GM12875 (cell line): Measurements from ENCODE around the gene GON4L.
"Not testable (repeated sequence)": the region's sequence is repeated elsewhere in the genome, so short reads cannot be mapped to it uniquely, and the experiment has no call there.

Source experiments
- H3K4me3 ChIP-seq: one replicate; pipeline ENCODE4 v1.5.1; 2011; ENCODE audit warnings: low read depth, low read length, control low read depth
- TF ChIP-seq, protein P1 (sequence below): IDR thresholded peaks from 2 replicates; pipeline ENCODE4 v1.5.1; 2011; ENCODE audit warnings: low read depth, mild to moderate bottlenecking, control low read depth, inconsistent platforms, low read length, moderate library complexity, borderline replicate concordance; ENCODE audit not compliant: insufficient read depth

Gene GON4L

DNA sequence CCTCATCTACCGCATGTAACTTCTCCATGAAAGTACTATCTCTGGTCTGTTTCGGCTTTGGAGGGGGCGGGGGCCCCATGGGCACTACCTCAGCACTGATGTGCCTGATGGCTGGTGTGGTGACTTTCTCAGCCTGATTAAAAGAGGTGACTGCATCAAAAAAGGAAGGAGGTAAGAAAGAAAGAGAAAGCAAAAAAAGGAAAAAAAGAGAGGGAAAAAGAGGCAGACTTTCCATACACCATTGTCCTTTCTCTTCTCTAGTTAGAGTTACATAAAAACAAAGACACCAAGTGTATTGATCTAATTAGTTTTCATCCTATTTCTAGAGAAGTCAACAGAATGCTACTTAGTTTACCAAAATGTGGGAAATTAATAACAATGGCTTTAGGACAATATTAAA lies 43.3 kb downstream of the GON4L start:
- TF ChIP-seq, protein P1, sequence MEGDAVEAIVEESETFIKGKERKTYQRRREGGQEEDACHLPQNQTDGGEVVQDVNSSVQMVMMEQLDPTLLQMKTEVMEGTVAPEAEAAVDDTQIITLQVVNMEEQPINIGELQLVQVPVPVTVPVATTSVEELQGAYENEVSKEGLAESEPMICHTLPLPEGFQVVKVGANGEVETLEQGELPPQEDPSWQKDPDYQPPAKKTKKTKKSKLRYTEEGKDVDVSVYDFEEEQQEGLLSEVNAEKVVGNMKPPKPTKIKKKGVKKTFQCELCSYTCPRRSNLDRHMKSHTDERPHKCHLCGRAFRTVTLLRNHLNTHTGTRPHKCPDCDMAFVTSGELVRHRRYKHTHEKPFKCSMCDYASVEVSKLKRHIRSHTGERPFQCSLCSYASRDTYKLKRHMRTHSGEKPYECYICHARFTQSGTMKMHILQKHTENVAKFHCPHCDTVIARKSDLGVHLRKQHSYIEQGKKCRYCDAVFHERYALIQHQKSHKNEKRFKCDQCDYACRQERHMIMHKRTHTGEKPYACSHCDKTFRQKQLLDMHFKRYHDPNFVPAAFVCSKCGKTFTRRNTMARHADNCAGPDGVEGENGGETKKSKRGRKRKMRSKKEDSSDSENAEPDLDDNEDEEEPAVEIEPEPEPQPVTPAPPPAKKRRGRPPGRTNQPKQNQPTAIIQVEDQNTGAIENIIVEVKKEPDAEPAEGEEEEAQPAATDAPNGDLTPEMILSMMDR = no peak
- no peak overlapping the region for H3K4me3 ChIP-seq

GRCh38 chr1:155812878-155813277 lies 44.1 kb downstream of the GON4L start:
- H3K4me3 ChIP-seq = no peak overlapping the region
- TF ChIP-seq, protein P1 = no peak

- TF ChIP-seq, protein P1 = no peak
- H3K4me3 ChIP-seq = no peak overlapping the region
Observed at GRCh38 chr1:155809088-155809487, 47.9 kb downstream of the GON4L start.

DNA sequence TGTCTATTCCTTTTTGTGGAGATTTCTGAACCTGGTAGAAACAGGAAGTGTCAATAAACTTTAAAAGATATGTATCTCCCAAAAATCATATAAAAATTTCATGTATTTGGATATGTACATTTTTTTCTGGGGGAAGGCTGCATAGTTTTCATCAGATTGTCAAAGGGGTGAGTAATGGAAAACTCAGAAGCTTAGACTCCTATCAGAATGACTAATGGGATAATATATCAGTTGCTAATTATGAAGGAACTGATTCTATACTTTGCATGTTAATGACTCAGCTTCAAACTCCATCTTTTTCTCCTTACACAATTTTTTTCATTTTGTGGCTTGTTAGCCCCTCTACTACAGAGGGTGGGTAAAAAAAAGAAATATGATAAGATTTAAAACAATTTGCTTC lies 55.9 kb downstream of the GON4L start:
- H3K4me3 ChIP-seq = no peak overlapping the region
- TF ChIP-seq, protein P1 = no peak

DNA sequence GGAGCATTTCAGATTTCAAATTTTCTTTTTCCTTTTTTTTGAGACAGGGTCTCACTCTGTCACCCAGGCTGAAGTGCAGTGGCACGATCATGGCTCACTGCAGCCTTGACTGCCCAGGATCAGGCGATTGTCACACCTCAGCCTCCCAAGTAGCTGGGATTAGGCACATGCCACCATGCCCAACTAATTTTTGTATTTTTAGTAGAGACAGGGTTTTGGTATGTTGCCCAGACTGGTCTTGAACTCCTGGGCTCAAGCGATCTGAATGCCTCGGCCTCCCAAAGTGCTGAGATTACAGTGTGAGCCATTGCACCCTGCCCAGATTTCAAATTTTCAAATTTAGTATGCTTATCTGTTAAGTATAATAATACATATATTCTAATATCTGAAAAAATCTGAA lies 61.4 kb downstream of the GON4L start:
- not testable (repeated sequence) for H3K4me3 ChIP-seq

GRCh38 chr1:155794605-155795245 lies 62.3 kb downstream of the GON4L start:
- TF ChIP-seq, protein P1 = no peak
- no peak overlapping the region for H3K4me3 ChIP-seq

DNA sequence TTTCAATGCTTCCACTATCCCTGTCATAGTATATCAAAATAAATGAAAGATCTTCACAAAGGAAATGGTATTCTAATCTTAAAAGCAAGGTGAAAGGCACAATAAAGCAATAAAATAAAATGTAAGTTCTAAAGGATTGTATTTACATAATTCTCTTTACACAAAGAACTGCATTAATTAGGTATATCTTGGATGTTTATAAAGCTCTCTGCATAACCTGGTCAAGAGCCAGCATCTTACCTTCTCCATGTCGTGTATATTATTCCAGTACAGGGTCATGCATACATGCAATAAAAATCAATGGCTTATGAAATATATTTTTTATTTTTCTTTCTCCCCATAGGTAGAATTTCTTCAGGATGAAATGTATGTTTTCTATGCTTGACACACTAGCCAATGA lies 63.8 kb downstream of the GON4L start:
- TF ChIP-seq, protein P1 = no peak
- no peak overlapping the region for H3K4me3 ChIP-seq

GRCh38 chr1:155777582-155777981 lies 79.4 kb downstream of the GON4L start:
- TF ChIP-seq, protein P1 = no peak
- no peak overlapping the region for H3K4me3 ChIP-seq
